Transverse colon (tissue), 3 donors: ENCODE measurements around the gene ZPBP.

Source experiments
- CTCF ChIP-seq, 5 experiments: fragments of 200-600 bp in 3 of 5; fragments of 450-650 bp in 2 of 5; sonication (generic) in 3 of 5; IDR thresholded peaks; 1 replicate in 2 of 5; 2 replicates in 3 of 5; pipeline ENCODE4 v1.5.1; 2016 to 2017; ENCODE audit warnings: antibody characterized with exemption in 5 of 5, inconsistent platforms in 3 of 5, mild to moderate bottlenecking in 2 of 5, moderate library complexity in 1 of 5
- POLR2A ChIP-seq: fragments of 450-650 bp; IDR thresholded peaks from one replicate; pipeline ENCODE4 v1.6.1; 2016; ENCODE audit warnings: antibody characterized with exemption, mild to moderate bottlenecking, moderate library complexity

- TF ChIP-seq CTCF (IDR thresholded peaks at IDR 0.05) (no peak), POLR2A (no peak)
Observed at GRCh38 chr7:50101873-50102272, 8.8 kb upstream of the ZPBP start.
